GM12873 (cell line): ENCODE measurements around the gene LRRC30.

ENCODE experiments used
- TF ChIP-seq, protein P1 (sequence below): IDR thresholded peaks from 2 replicates; pipeline ENCODE4 v1.5.1; 2012; ENCODE audit warnings: low read depth, mild to moderate bottlenecking, moderate library complexity, low read length, control low read depth; ENCODE audit not compliant: insufficient read depth; ENCODE audit errors: missing control alignments

Gene LRRC30

DNA sequence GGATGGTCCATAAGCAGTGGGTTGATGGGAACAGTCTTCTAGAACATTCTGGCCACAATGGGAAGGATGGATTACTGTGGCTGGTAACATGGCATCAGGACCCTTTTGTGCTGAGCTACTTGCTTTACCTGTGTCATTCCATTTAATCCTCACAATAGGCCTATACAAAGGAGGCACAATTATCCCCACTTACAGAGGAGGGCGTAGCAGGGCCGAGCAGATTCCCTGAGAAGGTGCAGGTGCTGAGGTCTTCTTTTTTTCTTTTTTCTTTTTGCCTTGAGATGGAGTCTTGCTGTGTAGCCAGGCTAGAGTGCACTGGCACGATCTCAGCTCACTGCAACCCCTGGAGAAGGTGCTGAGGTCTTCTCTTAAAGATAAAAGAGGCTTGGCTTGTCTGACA is 6.7 kb upstream of the LRRC30 start:
- TF ChIP-seq, protein P1, sequence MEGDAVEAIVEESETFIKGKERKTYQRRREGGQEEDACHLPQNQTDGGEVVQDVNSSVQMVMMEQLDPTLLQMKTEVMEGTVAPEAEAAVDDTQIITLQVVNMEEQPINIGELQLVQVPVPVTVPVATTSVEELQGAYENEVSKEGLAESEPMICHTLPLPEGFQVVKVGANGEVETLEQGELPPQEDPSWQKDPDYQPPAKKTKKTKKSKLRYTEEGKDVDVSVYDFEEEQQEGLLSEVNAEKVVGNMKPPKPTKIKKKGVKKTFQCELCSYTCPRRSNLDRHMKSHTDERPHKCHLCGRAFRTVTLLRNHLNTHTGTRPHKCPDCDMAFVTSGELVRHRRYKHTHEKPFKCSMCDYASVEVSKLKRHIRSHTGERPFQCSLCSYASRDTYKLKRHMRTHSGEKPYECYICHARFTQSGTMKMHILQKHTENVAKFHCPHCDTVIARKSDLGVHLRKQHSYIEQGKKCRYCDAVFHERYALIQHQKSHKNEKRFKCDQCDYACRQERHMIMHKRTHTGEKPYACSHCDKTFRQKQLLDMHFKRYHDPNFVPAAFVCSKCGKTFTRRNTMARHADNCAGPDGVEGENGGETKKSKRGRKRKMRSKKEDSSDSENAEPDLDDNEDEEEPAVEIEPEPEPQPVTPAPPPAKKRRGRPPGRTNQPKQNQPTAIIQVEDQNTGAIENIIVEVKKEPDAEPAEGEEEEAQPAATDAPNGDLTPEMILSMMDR, result no peak

DNA sequence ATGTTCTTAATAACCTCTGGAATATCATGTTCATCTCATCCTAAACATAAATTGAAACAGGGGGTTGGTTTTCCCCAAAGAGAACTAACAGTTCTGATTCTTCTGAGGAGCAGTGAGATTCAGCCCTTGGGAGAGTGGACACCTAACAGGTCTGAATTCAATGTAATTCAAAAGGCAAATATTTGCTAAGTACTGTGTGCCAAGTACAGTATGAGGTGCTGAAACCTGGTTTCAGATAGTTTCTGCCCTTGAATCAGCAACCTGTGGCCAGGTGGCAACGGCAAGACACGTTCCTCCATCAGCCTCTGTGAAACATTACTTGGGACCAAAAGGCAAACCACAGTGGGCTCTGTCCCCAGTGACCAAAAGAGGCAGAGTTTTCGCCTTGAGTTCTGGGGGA is 1.3 kb downstream of the LRRC30 start:
- TF ChIP-seq, protein P1, result no peak

DNA sequence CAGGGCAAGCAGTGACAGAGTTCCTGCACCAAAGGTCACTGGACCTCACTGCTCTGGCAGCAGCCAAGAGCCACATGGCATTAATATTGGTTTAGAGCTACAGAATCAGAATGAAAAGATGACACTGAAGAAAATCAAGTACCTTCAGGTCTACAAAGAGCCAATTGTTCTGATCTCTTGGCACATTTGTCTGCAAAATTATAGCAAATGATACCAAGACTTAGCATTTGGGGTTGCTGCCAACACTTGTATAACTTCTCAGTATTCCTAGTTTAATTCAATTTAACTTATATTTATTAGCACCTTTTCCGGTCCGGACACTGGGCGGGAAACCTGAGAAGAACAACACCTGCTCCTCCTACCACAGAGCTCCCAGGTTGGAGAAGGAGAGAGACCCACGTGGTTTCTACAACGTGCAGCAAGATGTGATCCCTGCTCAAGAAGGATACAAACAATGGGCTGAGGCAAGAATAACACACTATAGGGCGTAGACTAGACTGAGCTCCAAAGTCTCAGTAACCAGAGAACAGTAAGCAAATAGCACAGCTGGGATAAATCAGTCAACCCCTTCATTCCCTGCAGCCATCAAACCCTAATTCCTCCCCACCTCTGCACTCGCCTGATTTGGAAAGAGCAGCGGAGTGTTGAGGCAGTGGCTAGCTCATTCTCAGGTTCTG is 2.4 kb downstream of the LRRC30 start:
- TF ChIP-seq, protein P1, result no peak

DNA sequence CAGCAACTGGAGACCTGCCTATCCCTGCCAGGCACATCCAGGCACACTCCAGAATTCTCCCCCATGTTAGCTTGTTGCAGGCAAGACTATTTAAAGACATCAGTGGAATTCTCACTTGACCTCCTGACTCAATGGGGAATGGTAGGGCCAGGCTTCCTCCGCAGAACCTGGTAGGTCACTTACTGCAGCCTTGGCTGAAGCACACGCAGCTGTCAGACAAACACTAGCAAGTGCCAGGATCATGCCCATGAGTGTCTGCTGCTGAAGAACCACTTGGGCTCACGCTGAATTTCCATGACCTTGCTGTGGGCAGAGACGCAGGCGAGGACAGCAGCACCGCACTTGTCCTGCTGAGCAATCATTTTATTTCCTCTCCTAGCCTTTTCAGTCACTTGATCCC is 3.2 kb downstream of the LRRC30 start:
- TF ChIP-seq, protein P1, result no peak

DNA sequence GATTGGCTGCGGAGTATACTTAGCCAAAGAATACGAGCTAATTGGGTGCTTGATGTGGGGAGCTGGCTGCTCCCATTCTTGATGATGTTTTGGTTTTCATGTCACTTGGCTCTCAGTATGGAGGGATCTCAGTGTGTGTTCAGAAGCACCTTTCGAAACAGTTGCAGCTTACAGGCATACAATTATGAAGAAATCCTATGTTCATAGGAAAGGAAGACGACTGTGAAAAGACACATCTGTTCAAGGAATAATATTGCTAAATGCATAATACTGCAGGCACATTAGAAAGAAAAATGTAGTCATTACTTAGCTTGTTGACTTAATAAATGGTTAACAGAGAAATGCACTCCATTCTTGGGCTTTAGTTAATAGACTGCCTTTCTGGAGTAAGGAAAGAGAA is 4.1 kb downstream of the LRRC30 start:
- TF ChIP-seq, protein P1, result no peak

DNA sequence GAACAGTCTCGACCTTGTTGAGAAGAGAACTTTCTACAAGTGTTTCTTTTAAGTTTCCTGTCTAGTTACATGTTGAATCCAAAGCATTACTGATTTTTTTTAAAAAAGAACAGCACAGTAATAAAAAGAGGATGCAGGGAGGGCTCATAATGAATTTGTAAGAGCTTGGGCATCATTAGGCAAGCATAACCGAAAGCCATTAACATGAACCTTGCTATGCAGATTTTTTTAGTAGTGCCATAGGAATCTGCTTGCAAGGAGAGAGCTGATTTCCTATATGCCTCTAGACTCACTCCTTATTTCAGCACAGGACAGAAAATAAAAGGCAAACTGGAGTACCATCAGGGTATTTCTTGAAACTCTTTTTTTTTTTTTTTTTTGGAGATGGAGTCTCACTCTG is 5.2 kb downstream of the LRRC30 start:
- TF ChIP-seq, protein P1, result no peak

DNA sequence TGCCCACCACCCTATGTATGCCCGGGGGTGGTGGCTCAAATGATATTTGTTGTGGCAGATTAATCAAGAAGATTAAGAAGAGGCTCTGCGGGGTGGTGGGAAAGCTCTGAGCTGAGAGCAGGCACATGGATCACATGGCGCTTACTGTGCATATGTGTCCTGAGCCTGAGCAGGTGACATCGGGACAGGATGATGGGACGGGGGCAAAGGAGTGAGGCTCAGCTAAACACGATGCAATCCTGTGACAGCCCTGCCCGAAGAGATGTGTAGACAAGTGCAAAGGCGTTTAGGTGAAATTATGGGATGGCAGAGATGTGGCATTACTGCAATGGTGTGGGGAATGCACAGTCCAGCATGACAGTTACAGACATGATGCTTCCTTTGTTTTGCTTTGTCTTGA is 6.0 kb downstream of the LRRC30 start:
- TF ChIP-seq, protein P1, result no peak
